KOPT-K1 (cell line): ENCODE results near the gene ATP6V0A1.
"Not testable (repeated sequence)": the region's sequence is repeated elsewhere in the genome, so short reads cannot be mapped to it uniquely, and the experiment has no call there.

ENCODE experiments used
- H3K27ac ChIP-seq: fragments of 200-600 bp; sonication (generic); 2 replicates; pipeline ENCODE4 v1.5.1; 2016; ENCODE audit warnings: antibody characterized with exemption, mild to moderate bottlenecking, low read depth, low read length; ENCODE audit not compliant: poor library complexity, severe bottlenecking
- H3K36me3 ChIP-seq: fragments of 200-600 bp; sonication (generic); 2 replicates; pipeline ENCODE4 v1.5.1; 2017; ENCODE audit warnings: antibody characterized with exemption, mild to moderate bottlenecking, low read length, moderate library complexity; ENCODE audit not compliant: insufficient read depth
- H3K9me3 ChIP-seq: fragments of 200-600 bp; sonication (generic); 2 replicates; pipeline ENCODE4 v1.5.1; 2017; ENCODE audit warnings: antibody characterized with exemption, low read length, mild to moderate bottlenecking; ENCODE audit not compliant: insufficient read depth, poor library complexity, severe bottlenecking

ATP6V0A1 gene

DNA sequence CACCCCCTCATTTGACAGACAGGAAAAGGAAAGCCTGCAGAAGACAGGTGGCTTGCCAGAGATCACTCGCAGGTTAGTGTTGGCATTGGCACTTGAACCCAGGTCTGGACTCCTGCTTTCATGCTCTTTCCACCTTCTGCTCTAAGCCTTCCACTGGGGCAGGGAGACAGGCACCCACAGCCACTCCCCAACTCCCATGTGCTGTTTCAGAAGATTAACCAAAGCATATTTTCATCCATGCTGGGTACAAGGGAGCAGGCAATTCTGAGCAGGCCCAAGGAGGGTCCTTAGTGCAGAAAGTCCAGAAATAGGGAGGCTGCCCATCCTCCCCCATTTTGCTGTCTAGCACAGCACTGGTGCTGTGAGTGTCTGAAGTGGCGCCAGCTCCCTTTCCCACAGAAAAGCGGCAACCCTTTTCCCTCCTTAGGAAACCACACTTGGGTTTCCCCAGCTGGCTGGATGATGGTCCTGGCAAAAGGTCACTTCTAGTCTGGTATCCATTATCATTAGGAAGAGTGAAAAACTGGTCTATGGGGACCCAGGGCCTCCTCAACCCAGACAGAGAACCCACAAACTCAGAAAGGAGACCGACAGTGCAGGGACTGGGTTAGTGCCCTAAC is 33.6 kb upstream of the ATP6V0A1 start:
- no peak overlapping the region for H3K27ac ChIP-seq
- no peaks in the 10 kb centered on the region for H3K36me3 ChIP-seq
- no peaks in the 10 kb centered on the region for H3K9me3 ChIP-seq

DNA sequence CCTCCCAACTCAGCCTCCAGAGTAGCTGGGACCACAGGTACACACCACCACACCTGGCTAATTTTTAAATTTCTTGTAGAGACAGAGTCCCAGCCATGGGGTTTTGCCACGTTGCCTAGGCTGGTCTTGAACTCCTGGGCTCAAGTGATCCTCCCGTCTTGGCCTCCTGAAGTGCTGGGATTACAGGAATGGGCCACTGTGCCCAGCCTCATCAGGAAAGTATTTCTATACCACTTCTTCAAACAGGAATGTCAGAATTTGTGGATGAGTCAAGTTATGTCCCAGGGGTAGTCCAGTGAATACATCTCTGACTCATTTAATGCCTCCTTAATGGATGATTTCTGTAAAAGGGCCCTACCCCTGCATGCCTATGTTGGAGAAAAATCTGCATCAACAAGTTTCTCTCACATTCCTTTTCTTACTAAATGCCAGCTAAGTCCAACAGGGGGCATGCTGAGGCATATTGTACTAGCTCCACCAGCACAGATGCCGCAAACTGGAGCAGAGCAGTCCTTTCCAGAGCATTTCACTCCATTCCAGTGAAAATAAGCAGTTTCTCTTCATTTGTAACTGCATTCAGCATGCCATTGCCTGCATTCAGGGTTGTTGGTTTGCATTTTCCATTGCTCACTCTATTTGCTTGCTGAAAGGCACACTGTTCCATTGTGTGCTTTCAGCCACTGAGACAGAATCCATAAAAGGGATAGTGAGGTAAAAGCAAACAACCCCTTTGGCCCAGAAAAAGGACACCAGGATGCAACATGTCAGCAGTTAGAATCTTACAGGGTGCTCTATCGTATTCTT is 30.3 kb upstream of the ATP6V0A1 start:
- H3K9me3 ChIP-seq: no peaks in the 10 kb centered on the region
- H3K27ac ChIP-seq: no peak overlapping the region
- H3K36me3 ChIP-seq: no peaks in the 10 kb centered on the region

DNA sequence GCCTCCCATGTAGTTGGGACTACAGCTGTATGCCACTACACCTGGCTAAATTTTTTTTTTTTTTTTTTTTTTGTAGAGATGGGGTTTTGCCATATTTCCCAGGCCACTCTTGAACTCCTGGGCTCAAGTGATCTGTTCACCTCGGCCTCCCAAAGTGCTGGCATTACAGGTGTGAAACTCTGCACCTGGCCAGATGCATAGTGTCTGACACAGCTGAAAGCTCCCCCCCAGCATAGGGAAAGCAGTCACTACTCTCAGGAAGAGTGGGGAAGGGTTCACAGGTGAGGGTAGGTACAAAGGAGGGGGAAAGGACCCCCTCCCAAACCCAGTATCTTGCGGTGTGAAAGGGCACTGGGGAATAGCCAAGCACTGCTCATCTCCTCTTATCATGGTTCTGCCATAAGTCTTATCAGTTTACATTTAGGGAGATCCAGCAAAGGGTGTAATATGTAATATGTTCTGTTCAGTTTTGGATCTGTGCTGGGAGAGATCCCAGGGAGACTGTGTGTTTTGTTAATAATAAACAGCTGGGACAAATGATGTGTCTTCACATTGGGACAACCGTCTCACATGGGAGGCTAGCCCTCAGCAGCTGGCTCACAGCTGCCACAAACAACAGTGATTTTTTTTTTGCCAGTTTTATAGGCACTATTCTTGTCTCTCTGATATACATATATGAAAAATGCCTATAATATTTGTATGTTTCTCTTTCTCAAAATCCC is 28.8 kb upstream of the ATP6V0A1 start:
- Histone ChIP-seq H3K9me3 (no peaks in the 10 kb centered on the region), H3K27ac (no peak overlapping the region), H3K36me3 (no peaks in the 10 kb centered on the region)

DNA sequence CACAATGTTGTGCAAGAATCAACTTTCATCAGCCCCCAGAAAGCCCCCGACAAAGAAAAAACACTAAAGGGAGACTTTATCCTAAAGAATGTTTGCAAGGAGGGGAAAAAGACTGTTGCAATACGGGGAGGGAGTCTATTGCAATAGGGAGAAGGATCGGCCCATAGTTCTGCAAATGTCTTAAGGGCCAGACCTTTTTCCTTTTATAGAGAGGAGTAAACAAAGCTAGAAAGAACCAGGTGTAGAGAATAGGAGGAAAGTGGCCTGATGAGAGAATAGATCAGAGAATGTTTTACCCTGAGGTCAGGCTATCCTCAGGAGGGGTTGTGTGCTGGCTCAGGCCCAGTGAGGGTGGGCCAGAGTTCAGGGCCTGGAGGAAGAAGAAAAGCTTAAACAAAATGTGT is 26.9 kb upstream of the ATP6V0A1 start:
- Histone ChIP-seq H3K36me3 (no peaks in the 10 kb centered on the region), H3K9me3 (no peaks in the 10 kb centered on the region), H3K27ac (no peak overlapping the region)

DNA sequence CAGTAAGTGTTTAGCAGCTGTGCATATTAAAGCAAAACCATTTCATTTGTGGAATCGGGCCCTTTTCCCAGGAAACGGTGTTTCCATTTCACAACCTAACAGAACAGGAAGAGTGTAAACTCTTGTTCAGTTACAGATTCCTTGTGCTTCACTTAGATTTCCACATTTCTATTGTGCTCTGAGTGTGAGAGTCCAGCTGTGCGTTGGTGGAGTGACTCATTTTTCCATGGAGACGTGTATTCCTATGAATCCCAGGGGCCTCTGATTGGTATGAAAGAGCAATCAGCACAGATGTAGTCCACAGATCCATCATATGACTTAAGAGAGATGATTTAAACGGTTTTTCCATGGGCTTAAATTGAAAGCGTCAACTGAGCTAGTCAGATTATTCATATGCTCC is 22.3 kb upstream of the ATP6V0A1 start:
- Histone ChIP-seq H3K36me3 (no peaks in the 10 kb centered on the region), H3K9me3 (no peaks in the 10 kb centered on the region), H3K27ac (no peak overlapping the region)

DNA sequence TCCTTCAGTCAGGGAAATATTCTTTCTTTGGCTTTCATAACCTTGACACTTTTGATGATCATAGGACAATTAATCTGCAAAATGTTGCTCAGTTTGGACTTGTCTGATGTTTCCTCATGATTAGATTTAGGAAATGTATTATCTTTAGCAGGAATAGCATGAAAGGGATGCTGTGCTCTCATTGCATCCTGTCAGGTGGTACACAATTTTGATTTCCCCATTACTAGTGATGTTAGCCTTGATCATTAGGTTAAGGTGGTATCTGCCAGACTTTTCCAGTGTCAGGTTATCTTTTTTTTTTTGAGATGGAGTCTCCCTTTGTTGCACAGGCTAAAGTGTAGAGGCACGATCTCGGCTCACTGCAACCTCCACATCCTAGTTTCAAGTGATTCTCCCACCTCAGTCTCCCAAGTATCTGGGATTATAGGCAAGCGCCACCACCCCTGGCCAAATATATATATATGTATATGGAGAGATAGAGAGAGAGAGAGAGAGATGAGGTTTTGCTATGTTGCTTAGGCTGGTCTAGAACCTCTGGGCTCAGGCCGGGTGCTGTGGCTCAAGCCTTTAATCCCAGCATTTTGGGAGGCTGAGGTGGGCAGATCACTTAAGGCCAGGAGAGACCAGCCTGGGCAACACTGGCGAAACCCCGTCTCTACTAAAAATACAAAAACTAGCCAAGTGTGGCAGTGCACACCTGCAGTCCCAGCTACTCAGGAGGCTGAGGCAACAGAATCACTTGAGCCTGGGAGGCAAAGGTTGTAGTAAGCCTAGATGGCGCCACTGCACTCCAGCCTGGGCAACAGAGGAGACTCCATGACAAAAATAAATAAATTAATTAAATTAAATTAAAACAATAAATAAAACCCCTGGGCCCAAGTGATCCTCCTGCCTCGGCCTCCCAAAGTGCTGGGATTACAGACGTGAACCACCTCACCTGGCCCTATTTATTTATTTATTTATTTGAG is 19.8 kb upstream of the ATP6V0A1 start:
- H3K9me3 ChIP-seq: no peaks in the 10 kb centered on the region
- H3K36me3 ChIP-seq: no peaks in the 10 kb centered on the region
- H3K27ac ChIP-seq: no peak overlapping the region

DNA sequence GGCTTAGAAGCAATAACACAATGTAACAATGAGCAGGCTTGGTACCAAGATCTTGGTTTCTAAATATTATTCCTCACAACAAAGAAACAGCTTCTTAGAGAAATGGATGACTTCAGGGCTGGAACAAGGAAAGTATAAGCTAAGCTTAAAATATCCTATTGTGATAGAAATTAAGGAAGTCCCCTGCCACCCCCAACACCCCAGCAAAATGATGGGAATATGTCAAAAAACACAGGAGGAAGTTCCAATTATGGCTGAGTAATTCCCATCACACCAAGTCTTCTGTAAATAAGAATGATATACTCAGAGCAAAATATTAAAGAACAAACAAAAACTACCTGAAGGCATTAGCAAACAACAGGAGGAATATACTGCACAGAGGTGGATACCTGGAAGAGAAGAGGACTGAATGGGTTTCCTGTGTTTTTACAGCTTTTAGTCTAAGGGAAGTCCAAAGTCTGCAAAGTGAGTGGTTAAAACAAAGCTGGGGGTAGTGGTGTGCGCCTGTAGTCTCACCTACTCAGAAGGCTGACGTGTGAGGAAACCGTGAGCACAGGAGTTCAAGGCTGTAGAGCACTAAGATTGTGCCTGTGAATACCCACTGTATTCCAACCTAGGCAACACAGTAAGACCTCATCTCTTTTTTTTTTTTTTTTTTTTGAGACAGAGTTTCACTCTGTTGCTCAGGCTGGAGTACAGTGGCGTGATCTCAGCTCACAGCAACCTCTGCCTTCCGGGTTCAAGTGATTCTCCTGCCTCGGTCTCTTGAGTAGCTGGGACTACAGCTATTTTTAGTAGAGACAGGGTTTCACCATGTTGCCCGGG is 17.1 kb upstream of the ATP6V0A1 start:
- Histone ChIP-seq H3K27ac (no peak overlapping the region), H3K9me3 (no peaks in the 10 kb centered on the region)

DNA sequence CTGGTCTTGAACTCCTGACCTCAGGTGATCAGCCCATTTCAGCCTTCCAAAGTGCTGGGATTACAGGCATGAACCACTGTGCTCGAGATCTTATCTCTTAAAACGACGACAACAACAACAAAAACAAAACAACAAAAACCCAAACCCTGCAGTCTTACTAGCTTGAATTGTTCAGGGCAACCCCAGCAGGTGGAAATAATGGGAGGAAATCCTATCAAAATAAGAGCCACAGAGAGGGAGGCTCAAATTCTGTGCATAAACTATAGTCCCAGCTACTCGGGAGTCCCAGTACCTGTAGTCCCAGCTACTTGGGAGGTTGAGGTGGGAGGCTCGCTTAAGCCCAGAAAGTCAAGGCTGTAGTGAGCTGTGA is 16.5 kb upstream of the ATP6V0A1 start:
- H3K27ac ChIP-seq: no peak overlapping the region
- no peaks in the 10 kb centered on the region for H3K36me3 ChIP-seq
- no peaks in the 10 kb centered on the region for H3K9me3 ChIP-seq

More for the DNA sequence above, 17.1 kb upstream of the ATP6V0A1 start:
- no peaks in the 10 kb centered on the region for H3K36me3 ChIP-seq

DNA sequence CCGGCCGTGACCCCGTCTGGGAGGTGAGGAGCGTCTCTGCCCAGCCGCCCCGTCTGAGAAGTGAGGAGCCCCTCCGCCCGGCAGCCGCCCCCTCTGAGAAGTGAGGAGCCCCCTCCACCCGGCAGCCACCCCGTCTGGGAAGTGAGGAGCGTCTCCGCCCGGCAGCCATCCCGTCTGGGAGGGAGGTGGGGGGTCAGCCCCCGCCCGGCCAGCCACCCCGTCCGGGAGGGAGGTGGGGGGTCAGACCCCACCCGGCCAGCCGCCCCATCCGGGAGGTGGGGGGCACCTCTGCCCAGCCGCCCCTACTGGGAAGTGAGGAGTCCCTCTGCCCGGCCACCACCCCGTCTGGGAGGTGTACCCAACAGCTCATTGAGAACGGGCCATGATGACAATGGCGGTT is 9.5 kb upstream of the ATP6V0A1 start:
- not testable (repeated sequence) for H3K9me3 ChIP-seq, H3K27ac ChIP-seq, H3K36me3 ChIP-seq

DNA sequence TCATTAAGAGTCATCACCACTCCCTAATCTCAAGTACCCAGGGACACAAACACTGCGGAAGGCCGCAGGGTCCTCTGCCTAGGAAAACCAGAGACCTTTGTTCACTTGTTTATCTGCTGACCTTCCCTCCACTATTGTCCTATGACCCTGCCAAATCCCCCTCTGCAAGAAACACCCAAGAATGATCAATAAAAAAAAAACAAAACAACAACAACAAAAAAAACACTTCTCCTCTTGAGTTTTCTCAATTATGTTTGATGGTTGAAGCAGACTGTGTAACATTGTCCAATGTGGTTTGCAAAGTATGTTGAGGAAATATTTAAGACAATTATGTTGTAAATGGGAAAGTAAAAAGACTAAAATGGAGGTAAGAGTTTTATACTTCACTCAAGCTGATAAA is 8.8 kb upstream of the ATP6V0A1 start:
- not testable (repeated sequence) for H3K9me3 ChIP-seq, H3K27ac ChIP-seq, H3K36me3 ChIP-seq

DNA sequence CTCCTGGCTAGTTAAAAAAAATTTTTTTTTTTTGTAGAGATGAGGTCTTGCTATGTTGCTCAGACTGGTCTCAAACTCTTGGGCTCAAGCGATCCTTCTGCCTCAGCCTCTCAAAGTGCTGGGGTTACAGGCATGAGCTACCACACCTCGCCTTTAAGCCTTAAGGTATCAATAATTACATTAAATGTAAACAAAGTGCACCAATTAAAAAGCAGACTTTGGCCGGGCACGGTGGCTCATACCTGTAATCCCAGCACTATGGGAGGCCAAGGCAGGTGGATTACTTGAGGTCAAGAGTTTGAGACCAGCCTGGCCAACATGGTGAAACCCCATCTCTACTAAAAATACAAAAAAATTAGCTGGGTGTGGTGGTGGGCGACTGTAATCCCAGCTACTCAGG is 7.4 kb upstream of the ATP6V0A1 start:
- not testable (repeated sequence) for H3K36me3 ChIP-seq, H3K9me3 ChIP-seq, H3K27ac ChIP-seq

DNA sequence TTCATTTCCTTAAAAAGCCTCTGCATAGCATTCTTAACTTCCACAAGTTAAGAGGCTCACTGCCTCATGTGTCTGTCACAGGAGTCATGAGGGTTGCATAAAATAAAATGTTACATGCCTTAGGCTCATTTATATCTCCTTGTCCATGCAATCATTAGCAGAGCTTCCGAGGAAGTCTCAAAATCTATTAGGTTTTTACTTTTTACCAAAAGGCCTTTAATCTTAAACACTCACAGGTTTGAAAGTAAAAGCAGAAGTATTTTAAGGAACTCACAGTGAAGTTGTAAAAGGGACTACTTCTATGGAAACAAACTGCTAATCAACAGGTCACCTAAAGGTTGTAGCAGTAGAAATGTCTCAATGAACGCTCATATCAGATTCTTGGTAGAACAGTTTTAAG is 5.2 kb upstream of the ATP6V0A1 start:
- H3K9me3 ChIP-seq: no peaks in the 10 kb centered on the region

DNA sequence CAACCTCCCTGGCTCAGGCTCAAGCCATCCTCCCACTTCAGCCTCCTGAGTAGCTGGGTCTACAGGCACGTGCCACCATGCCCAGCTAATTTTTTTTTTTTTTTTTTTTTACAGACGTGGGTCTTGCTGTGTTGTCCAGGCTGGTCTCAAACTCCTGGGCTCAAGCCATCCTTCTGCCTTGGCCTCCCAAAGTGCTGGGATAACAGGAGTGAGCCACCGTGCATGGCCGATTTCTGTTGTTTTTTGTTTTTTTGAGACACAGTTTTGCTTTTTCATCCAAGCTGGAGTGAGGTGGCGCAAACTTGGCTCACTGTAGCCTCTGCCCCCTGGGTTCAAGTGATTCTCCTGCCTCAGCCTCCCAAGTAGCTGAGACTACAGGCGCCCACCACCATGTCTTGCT is 3.7 kb upstream of the ATP6V0A1 start:
- not testable (repeated sequence) for H3K9me3 ChIP-seq, H3K27ac ChIP-seq, H3K36me3 ChIP-seq

More for the DNA sequence above, 5.2 kb upstream of the ATP6V0A1 start:
- Histone ChIP-seq H3K36me3 (no peaks in the 10 kb centered on the region), H3K27ac (no peak overlapping the region)
